T-helper 17 cell (primary cell): ENCODE measurements around the gene KIF2A. TPM values are rescaled to one million over a fixed set of nuclear protein-coding genes. Genes with fewer than 3 reads are reported as not detected.

ENCODE experiments used
- ATAC-seq: fragments of 150-1000 bp; cut with Tn5 transposase; 2 replicates; pipeline ENCODE4 v1.10.0; 2021; ENCODE audit warnings: mild to moderate bottlenecking, moderate library complexity
- DNase-seq, 3 donors: peaks; one replicate each; pipeline versions ENCODE4 v3.0.0 to v3.0.0-alpha.2; 2020 to 2021
- H3K9me3 ChIP-seq: one replicate; pipeline ENCODE4 v1.7.0; 2013; ENCODE audit warnings: low read length, mild to moderate bottlenecking; ENCODE audit not compliant: control insufficient read depth, poor library complexity, severe bottlenecking
- H3K27ac Mint-ChIP-seq: one replicate; pipeline ENCODE4 v1.8.0; 2022; ENCODE audit warnings: mild to moderate bottlenecking, moderate library complexity, mixed read lengths
- H3K27me3 Mint-ChIP-seq: one replicate; pipeline ENCODE4 v1.8.0; 2022; ENCODE audit warnings: mixed read lengths
- H3K36me3 Mint-ChIP-seq: one replicate; pipeline ENCODE4 v1.8.0; 2022; ENCODE audit warnings: low read depth, mixed read lengths
- H3K4me1 Mint-ChIP-seq: one replicate; pipeline ENCODE4 v1.8.0; 2022; ENCODE audit warnings: mild to moderate bottlenecking, mixed read lengths
- H3K4me3 Mint-ChIP-seq: one replicate; pipeline ENCODE4 v1.8.0; 2022; ENCODE audit warnings: mild to moderate bottlenecking, moderate library complexity, mixed read lengths
- total RNA-seq, 4 donors: library from RNA in 2 of 4; stranded (reverse) in 2 of 4; gene quantifications; one replicate each; pipeline ENCODE4 v1.2.3 and lab custom pipeline; 2022 to 2026

KIF2A gene
- total RNA-seq, 2 donors from 2014 or later = 93.5 to 158 TPM

DNA sequence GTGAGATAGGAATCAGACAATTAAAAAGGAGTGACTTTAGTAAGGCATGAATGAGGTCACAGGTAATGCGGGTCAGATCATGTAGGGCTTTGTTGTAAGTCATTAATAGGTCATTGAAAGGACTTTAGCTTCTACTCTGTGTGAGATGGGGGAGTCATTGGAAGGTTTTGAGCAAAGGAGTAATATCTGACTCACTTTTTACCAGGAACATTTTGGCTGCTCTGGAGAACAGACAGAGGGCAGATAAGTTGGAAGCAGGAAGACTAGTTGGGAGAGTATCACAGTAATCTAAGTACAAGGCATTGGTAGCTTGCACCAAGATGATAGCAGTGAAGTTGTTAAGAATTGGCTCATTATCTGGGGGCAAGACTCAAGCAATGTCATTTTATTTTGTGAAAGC is 37.4 kb downstream of the KIF2A start:
- H3K4me1 Mint-ChIP-seq = peaks cover 39% of the 10 kb centered on the region
- H3K27me3 Mint-ChIP-seq = no peaks in the 10 kb centered on the region
- no peak for ATAC-seq
- H3K36me3 Mint-ChIP-seq = no peaks in the 10 kb centered on the region
- peak overlapping the region; percentile 90 for H3K27ac Mint-ChIP-seq
- no peak for DNase-seq
- H3K9me3 ChIP-seq = no peaks in the 10 kb centered on the region
- H3K4me3 Mint-ChIP-seq = peak overlapping the region; percentile 43

DNA sequence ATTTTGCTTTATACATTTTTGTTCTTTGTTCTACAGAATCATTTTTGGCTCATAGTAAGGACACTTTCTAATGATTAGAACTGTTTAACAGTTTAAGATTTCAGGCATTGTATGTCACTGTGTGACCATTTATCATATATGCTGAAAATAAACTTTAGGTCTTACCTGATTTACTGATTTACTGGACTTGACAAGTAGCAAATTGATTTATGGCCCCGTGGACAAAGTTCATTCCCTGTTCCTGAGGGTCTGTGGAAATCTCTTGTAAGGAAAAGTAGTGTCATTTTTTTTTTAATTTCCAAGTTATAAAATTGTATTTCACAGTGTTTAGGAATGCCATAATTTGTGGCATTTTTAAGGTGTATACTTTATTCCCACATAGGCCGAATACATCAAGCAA is 40.7 kb downstream of the KIF2A start:
- no peak for DNase-seq
- H3K4me1 Mint-ChIP-seq = peaks cover 25% of the 10 kb centered on the region
- peak overlapping the region; percentile 54 for H3K27ac Mint-ChIP-seq
- H3K27me3 Mint-ChIP-seq = no peaks in the 10 kb centered on the region
- no peaks in the 10 kb centered on the region for H3K9me3 ChIP-seq
- ATAC-seq = no peak
- H3K4me3 Mint-ChIP-seq = no peak overlapping the region
- H3K36me3 Mint-ChIP-seq = no peaks in the 10 kb centered on the region

DNA sequence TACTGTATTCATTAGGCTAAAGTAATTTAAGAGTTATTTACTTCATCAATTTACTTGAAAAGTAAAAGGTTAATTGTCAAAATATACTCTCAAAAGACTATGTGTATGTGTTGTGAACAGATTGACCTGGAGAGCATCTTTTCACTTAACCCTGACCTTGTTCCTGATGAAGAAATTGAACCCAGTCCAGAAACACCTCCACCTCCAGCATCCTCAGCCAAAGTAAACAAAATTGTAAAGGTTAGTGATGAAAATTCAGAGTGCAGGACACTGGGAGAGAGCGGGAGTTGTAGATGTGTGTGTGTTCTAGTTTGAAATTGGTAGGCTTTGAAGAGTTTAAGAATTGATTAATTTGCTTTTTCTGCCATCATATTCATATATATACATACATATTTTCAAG is 41.9 kb downstream of the KIF2A start:
- DNase-seq (no peak), ATAC-seq (no peak)
- H3K27me3 Mint-ChIP-seq = no peaks in the 10 kb centered on the region
- no peaks in the 10 kb centered on the region for H3K36me3 Mint-ChIP-seq
- peaks cover 16% of the 10 kb centered on the region for H3K4me1 Mint-ChIP-seq
- H3K9me3 ChIP-seq = no peaks in the 10 kb centered on the region
- no peak overlapping the region for H3K4me3 Mint-ChIP-seq
- H3K27ac Mint-ChIP-seq = peak overlapping the region; percentile 54

DNA sequence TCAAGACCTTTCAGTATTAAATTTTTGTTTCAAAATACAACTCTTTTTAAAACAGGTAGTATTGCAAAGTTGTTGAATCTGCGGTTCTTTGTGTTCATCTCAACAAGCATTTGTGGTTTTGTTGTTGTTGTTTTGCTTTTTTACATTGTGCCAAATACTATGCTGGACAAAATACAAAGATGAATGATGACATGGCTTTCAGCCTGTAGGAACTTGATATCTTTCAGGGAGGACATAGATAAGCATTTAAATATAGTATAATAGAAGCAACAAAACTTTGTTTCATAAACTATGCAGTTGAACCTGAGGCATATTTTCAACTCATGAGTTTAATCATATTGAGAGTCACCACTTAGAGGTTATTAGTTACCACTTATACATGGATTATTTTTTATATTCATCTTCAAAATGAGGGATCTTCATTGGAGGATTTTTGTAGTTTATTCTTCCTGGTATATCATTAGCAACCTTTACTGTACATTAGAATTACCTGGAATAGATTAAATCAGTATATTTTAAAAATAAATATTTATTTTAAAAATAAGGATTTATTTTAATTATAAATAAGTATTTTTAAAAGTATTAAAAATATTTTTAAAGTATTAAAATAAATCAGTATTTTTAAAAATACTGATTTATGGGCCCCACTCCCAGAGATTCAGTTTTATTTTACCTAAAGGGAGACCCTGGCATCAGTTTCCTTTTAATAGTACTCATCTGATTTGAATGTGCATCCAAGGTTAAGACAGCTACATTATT is 42.9 kb downstream of the KIF2A start:
- H3K4me3 Mint-ChIP-seq = no peak overlapping the region
- no peak for DNase-seq
- H3K9me3 ChIP-seq = no peaks in the 10 kb centered on the region
- no peaks in the 10 kb centered on the region for H3K27me3 Mint-ChIP-seq
- peaks cover 7% of the 10 kb centered on the region for H3K4me1 Mint-ChIP-seq
- no peaks in the 10 kb centered on the region for H3K36me3 Mint-ChIP-seq
- no peak for ATAC-seq
- H3K27ac Mint-ChIP-seq = peak overlapping the region; percentile 54

DNA sequence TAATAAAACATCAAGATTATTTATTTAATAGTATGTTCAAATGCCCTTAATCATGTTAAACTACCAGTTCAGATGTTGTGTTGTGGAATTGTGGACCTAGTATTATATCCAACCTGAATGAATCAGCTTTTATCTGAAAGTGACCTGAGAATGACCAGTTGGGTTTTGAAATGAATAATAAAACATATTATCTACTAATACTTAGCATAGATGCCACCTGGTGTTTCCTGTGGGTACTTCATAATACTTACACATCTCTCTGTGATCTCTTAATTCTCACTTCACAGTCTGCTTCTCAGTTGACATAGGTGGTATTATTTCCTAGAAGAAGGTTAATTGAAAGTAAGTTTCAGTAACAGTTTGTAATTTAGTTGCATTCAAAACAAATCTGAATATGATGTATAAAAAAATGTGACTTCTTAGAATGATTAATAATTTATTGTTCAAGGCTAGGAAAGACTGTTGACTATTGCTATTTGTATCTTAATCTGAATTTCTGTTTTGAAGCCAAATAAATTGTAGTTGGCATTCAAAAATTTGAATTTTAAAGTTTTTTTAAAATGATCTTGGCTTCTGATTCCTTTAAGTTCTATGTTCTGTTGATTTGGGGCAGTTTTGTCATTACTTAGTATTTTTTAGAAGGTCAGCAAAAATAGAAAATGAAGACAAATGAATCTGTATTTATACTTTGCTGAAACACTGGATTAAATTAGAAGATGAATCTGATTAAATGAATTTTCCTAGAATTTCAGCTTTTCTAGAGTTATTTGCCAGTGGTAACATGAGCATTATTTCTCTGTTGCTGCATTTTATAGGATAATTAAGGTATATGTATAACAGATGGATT is 48.2 kb downstream of the KIF2A start:
- ATAC-seq (peak; percentile 70), DNase-seq (no peak)
- Mint-ChIP-seq H3K4me3 (no peak overlapping the region), H3K27ac (no peak overlapping the region), H3K4me1 (peaks cover 5% of the 10 kb centered on the region), H3K27me3 (no peaks in the 10 kb centered on the region), H3K36me3 (no peaks in the 10 kb centered on the region)
- H3K9me3 ChIP-seq = no peaks in the 10 kb centered on the region

DNA sequence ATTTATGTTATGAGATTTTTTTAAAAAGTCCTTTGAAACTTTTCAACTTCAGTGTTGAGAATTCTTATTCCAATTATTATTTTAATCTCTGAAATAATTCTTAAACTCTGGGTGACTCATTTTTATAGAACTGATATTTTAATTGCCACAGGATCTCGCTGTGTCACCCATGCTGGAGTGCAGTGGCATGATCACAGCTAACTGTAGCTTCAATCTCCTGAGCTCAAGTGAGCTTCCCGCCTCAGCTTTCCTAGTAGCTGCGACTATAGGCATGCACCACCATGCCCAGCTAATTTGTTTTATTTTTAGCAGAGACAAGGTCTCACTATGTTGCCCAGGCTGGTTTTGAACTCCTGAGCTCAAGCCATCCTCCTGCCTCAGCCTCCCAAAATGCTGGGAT is 56.7 kb downstream of the KIF2A start:
- Mint-ChIP-seq H3K27ac (no peak overlapping the region), H3K36me3 (peaks cover 3% of the 10 kb centered on the region), H3K27me3 (no peaks in the 10 kb centered on the region), H3K4me1 (peaks cover 2% of the 10 kb centered on the region), H3K4me3 (no peak overlapping the region)
- ATAC-seq = no peak
- DNase-seq = no peak
- H3K9me3 ChIP-seq = no peaks in the 10 kb centered on the region

DNA sequence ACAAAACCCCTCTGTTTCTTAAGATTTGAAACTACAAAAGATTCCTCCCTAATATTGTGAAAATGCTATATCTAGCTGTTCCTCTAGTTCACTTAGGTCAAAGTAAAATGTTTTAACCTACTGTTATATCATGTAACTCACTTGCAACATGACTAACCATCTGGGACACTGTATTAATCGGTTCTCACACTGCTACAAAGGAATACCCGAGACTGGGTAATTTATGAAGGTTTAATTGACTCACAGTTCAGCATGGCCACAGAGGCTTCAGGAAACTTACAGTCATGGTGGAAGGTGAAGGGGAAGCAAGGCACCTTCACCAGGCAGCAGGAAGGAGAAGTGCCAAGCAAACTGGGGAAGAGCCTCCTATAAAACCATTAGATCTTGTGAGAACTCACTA is 63.0 kb downstream of the KIF2A start:
- Mint-ChIP-seq H3K36me3 (peaks cover 3% of the 10 kb centered on the region), H3K27ac (peak overlapping the region; percentile 61), H3K27me3 (no peaks in the 10 kb centered on the region), H3K4me3 (no peak overlapping the region), H3K4me1 (peaks cover 8% of the 10 kb centered on the region)
- H3K9me3 ChIP-seq = no peaks in the 10 kb centered on the region
- ATAC-seq (no peak), DNase-seq (no peak)

DNA sequence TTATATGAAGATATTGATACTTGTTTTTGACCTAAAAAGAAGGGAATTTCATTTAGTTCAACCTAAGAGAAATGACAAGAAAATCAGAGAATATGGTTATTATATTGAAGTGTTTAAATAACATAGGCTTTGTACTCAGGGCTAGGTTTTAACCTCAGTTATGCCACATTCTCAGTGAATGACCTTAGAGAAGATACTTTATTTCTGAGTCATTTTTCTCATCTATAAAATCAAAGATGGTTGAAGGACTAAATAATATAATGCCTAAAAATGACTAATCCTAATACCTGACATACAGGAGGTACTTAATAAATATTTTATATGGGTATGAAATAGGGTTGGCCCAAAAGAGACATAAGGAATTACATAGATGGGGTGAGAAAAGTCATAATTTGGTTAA is 65.4 kb downstream of the KIF2A start:
- ATAC-seq = no peak
- Mint-ChIP-seq H3K36me3 (no peaks in the 10 kb centered on the region), H3K4me3 (no peak overlapping the region), H3K27me3 (no peaks in the 10 kb centered on the region), H3K27ac (peak overlapping the region; percentile 65), H3K4me1 (peaks cover 5% of the 10 kb centered on the region)
- no peaks in the 10 kb centered on the region for H3K9me3 ChIP-seq
- DNase-seq = no peak

DNA sequence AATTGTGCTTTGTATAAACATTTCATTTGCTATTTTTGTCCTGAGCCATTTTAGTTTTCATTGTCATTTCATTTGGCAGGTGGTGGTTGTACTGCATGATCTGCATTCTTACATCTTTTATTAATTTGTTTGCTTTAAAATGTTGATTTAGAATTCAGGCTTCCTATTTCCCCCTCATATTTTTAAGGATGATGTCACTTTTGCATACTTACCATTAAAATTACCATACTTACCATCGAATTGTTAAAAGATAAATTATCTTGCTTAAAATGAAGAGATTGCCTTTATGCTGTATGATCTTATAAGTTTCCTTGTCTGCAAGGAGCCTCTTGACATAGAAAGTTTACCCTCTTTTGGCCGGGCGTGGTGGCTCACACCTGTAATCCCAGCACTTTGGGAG is 66.6 kb downstream of the KIF2A start:
- ATAC-seq = no peak

DNA sequence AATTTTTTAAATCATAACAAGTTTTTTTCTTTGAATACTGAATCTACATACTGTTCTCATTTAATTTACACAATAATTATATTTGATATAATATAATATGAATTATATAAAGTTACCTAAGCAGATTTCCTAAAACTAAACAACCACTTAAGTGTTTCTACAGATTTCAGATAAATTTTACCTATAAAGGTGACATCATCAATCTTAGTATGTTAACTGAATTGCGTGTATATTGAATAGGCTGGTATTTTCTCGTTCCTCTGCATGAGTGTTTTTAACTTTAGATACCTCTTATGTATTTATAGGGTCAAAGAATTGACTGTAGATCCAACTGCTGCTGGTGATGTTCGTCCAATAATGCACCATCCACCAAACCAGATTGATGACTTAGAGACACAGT is 67.4 kb downstream of the KIF2A start:
- Mint-ChIP-seq H3K4me3 (no peak overlapping the region), H3K36me3 (no peaks in the 10 kb centered on the region), H3K4me1 (peaks cover 5% of the 10 kb centered on the region), H3K27me3 (no peaks in the 10 kb centered on the region), H3K27ac (peak overlapping the region; percentile 66)
- H3K9me3 ChIP-seq = no peaks in the 10 kb centered on the region
- ATAC-seq (no peak), DNase-seq (no peak)

More for the DNA sequence above, 66.6 kb downstream of the KIF2A start:
- no peaks in the 10 kb centered on the region for H3K36me3 Mint-ChIP-seq
- H3K9me3 ChIP-seq = no peaks in the 10 kb centered on the region
- peak overlapping the region; percentile 65 for H3K27ac Mint-ChIP-seq
- no peak for DNase-seq
- peaks cover 5% of the 10 kb centered on the region for H3K4me1 Mint-ChIP-seq
- H3K4me3 Mint-ChIP-seq = no peak overlapping the region
- H3K27me3 Mint-ChIP-seq = no peaks in the 10 kb centered on the region

DNA sequence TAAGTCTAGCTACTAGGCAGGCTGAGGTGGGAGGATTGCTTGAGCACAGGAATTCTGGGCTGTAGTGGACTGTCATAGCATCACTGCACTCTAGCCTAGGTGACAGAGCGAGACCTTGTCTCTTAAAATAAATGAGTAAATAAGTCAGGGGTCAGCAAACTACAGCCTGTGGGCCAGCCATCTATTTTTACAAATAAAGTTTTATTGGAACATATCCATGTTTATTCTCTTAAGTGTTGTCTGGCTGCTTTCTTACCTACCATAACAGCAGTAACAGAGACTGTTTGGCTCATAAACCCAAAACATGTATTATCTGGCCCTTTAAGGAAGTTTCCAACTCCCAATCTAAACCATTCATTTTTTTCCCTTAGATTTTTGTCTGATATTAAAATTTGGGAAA is 68.1 kb downstream of the KIF2A start:
- Mint-ChIP-seq H3K27ac (peak overlapping the region; percentile 66), H3K27me3 (no peaks in the 10 kb centered on the region), H3K36me3 (no peaks in the 10 kb centered on the region), H3K4me1 (peaks cover 5% of the 10 kb centered on the region), H3K4me3 (no peak overlapping the region)
- no peaks in the 10 kb centered on the region for H3K9me3 ChIP-seq
- no peak for ATAC-seq
- DNase-seq = no peak

DNA sequence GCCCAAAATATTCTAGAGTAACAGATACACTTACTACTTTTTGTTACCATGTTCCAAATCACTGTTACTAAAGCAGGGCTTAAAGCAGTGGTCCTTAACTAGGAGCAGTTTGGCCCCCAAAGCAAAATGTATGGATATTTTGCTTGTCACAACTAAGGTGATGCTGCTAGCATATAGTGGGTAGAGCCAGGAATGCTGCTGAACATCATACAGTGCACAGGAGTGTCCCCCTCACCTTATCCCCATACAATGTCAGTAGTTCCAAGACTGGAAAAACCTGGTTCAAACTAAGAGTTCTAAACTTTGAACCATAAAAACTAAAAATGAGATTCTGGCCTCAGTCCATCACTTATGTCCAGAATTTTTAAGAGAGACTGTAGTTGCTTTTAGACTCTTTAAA is 69.6 kb downstream of the KIF2A start:
- Mint-ChIP-seq H3K4me3 (no peak overlapping the region), H3K27me3 (no peaks in the 10 kb centered on the region), H3K4me1 (peaks cover 4% of the 10 kb centered on the region), H3K27ac (no peak overlapping the region), H3K36me3 (no peaks in the 10 kb centered on the region)
- no peaks in the 10 kb centered on the region for H3K9me3 ChIP-seq
- DNase-seq (no peak), ATAC-seq (no peak)

DNA sequence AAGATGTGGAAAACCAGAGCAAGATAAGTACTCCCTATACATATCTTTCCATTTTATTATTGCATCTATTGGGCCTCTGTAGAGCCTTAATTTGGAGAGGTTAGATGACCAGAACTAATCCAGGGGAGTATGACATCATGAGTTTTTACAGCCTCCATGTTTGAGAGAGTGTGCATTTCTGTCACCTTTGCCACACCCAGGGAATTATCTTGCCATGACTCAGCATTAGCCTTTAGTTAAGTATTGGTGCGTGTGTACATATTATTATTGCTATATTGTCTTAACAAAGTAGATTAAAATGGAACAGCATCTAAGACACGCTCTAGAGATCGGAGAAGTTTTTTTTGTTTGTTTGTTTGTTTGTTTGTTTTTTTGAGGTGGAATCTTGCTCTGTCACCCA is 70.1 kb downstream of the KIF2A start:
- peaks cover 2% of the 10 kb centered on the region for H3K36me3 Mint-ChIP-seq
- H3K9me3 ChIP-seq = no peaks in the 10 kb centered on the region
- ATAC-seq (no peak), DNase-seq (no peak)
- H3K27me3 Mint-ChIP-seq = no peaks in the 10 kb centered on the region
- H3K4me1 Mint-ChIP-seq = peaks cover 3% of the 10 kb centered on the region
- H3K27ac Mint-ChIP-seq = no peak overlapping the region
- H3K4me3 Mint-ChIP-seq = no peak overlapping the region
